Measurements from ENCODE around the gene RETREG1. TPM values are rescaled to one million over a fixed set of nuclear protein-coding genes. Genes with fewer than 3 reads are reported as not detected.

RETREG1 gene
- total and polyA plus RNA-seq, 12 donors, result 14.6 to 337 (median 216) TPM

DNA sequence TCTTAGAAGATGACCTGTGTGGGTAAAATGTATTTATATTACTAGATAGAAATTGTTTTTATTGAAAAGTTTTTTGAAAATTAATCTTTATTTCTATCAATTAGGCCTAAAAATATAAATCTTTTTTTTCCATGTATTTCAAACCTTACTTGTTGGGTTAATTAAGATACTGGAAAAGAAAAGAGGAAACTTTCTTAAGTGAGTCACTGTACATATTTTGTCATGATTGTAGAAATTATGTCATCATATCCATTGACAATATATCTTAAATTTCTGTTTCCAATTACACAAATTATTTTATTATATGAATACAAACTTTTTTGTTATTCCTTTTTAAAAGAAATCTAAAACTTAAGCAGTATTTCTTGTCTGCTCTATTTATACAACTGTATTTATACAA lies 53.1 kb downstream of the RETREG1 start:
- H3K9me3 ChIP-seq, result no peaks in the 10 kb centered on the region
- intact Hi-C loops (cut with DNase I), result no loop called here
- DNase-seq, result no peak
- H3K27ac ChIP-seq, result peak overlapping the region in 1 of 10 donors; percentile 52
- peaks cover 0 to 26% (median 7%) of the 10 kb centered on the region in 9 donors for H3K4me1 ChIP-seq
- no peak overlapping the region for H3K4me3 ChIP-seq
- H3K27me3 ChIP-seq, result no peaks in the 10 kb centered on the region
- H3K36me3 ChIP-seq, result no peaks in the 10 kb centered on the region
- ATAC-seq, result no peak
- TF ChIP-seq, protein P1, sequence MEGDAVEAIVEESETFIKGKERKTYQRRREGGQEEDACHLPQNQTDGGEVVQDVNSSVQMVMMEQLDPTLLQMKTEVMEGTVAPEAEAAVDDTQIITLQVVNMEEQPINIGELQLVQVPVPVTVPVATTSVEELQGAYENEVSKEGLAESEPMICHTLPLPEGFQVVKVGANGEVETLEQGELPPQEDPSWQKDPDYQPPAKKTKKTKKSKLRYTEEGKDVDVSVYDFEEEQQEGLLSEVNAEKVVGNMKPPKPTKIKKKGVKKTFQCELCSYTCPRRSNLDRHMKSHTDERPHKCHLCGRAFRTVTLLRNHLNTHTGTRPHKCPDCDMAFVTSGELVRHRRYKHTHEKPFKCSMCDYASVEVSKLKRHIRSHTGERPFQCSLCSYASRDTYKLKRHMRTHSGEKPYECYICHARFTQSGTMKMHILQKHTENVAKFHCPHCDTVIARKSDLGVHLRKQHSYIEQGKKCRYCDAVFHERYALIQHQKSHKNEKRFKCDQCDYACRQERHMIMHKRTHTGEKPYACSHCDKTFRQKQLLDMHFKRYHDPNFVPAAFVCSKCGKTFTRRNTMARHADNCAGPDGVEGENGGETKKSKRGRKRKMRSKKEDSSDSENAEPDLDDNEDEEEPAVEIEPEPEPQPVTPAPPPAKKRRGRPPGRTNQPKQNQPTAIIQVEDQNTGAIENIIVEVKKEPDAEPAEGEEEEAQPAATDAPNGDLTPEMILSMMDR (IDR thresholded peaks at IDR 0.05), result no peak

DNA sequence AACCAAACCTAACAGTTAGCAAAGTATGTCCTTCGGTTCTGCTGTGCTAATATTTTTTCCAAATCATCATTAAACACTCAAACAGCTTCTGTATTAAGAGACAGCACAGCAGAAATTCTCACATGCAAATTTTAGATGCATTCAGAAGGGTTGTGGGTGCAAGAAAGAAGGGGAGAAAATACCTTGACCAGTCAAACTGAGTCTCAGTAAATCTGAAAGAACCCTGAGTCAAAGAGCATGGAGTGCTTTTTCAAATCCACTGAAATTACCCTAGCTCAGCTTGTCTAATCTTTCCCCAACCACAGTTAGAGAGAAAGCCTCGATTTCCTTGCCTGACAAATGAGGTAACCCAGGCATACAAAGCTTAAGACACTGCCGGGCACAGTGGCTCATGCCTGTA lies 55.1 kb downstream of the RETREG1 start:
- 77 to 79% methylated on average over 3 of the region's 3 CpGs for WGBS, 2 donors
- TF ChIP-seq, protein P1 (IDR thresholded peaks at IDR 0.05), result no peak
- no peaks in the 10 kb centered on the region for H3K36me3 ChIP-seq
- ATAC-seq, result no peak
- no peaks in the 10 kb centered on the region for H3K27me3 ChIP-seq
- peaks cover 0 to 26% (median 7%) of the 10 kb centered on the region in 9 donors for H3K4me1 ChIP-seq
- no peak overlapping the region for H3K4me3 ChIP-seq
- no peak for DNase-seq
- H3K9me3 ChIP-seq, result no peaks in the 10 kb centered on the region
- intact Hi-C loops (cut with DNase I), result no loop called here
- no peak overlapping the region for H3K27ac ChIP-seq

DNA sequence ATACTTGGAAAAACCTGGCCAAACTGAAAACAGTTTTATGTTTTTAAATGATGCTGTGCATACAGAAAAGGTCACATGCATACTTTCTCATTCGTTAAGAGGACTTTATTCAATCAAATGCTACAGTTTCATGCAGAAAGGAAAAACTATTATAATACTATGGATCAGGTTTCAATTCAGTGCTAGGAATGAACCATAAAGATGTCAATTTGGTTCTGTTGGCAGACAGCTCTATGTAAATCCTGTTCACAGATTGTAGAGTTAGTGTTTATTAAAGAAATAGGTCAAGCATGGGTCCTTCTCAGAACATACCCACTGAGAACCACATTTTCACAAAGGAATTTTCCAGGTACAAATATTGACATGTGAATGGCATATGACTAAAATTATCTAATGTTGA lies 57.1 kb downstream of the RETREG1 start:
- H3K4me1 ChIP-seq, result peaks cover 0 to 10% (median 0%) of the 10 kb centered on the region in 9 donors
- DNase-seq, result no peak
- TF ChIP-seq, protein P1 (IDR thresholded peaks at IDR 0.05), result no peak
- intact Hi-C loops (cut with DNase I), result loop anchor here in 2 of 10 donors (10.0 kb wide), 3 partner anchors 75 to 405 kb away; no protein-coding TSS in a partner anchor
- no peaks in the 10 kb centered on the region for H3K27me3 ChIP-seq
- ATAC-seq, result no peak
- H3K4me3 ChIP-seq, result no peak overlapping the region
- WGBS, 2 donors, result 88 to 98% methylated on average over 1 of the region's 1 CpG
- no peaks in the 10 kb centered on the region for H3K9me3 ChIP-seq
- no peaks in the 10 kb centered on the region for H3K36me3 ChIP-seq
- no peak overlapping the region for H3K27ac ChIP-seq

DNA sequence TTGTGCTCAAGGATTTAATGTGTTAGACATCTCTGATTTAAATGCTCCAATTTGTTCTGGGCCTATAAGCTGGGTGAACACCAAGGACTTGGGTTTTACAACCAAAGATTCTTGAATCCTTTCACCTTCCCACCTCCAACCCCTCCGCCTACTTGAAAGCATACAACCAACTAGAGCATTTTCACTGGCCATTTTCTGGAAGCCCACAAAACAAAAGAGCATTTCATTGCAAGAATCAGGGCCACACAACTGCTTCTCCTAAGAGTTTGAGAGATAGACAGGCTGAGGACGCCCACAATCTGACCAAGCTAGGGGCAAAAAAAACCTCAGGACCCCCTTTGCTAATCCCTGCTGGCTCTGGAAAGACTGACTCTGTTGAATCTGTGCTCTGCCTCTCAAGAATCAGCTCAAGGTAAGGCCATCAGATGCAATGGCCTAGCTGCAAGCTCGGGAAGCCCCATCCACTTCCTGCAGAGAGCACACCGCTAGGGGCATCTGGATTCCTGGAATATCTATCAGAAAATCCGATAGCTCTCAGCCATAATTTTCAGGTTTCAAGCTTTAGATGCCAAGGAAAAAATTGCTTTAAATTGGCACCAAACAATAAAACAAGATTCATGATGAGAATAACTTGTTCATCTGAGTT lies 57.7 kb downstream of the RETREG1 start:
- Histone ChIP-seq H3K36me3 (no peaks in the 10 kb centered on the region), H3K4me3 (no peak overlapping the region), H3K4me1 (peaks cover 0 to 4% (median 0%) of the 10 kb centered on the region in 9 donors), H3K9me3 (no peaks in the 10 kb centered on the region), H3K27me3 (no peaks in the 10 kb centered on the region), H3K27ac (no peak overlapping the region)
- TF ChIP-seq, protein P1 (IDR thresholded peaks at IDR 0.05), result no peak
- ATAC-seq, result no peak
- DNase-seq, result no peak
- intact Hi-C loops (cut with DNase I), result loop anchor here in 2 of 10 donors (10.0 kb wide), 3 partner anchors 74 to 404 kb away; no protein-coding TSS in a partner anchor
- WGBS, 2 donors, result 79 to 85% methylated on average over 5 of the region's 5 CpGs

Measured in heart right ventricle (tissue), 16 donors.